ENCODE data around the gene SORCS3.

GRCh38 chr10:104824380-104825006 lies 183.4 kb downstream of the SORCS3 start:
- no peak for TF ChIP-seq POLR2A (IDR thresholded peaks at IDR 0.05)
- no peak for TF ChIP-seq CTCF (IDR thresholded peaks at IDR 0.05)

All from sigmoid colon (tissue), 3 donors.